HG03060 (cell line): Measurements from ENCODE around the gene TUT4.

Experiments
- ATAC-seq: cut with Tn5 transposase; IDR thresholded peaks from one replicate; pipeline ENCODE4 v1.9.1; 2021; ENCODE audit warnings: low read depth, moderate number of reproducible peaks; ENCODE audit not compliant: unreplicated experiment

The TUT4 gene

GRCh38 chr1:52533713-52534112 lies 19.2 kb downstream of the TUT4 start:
- no peak for ATAC-seq

DNA sequence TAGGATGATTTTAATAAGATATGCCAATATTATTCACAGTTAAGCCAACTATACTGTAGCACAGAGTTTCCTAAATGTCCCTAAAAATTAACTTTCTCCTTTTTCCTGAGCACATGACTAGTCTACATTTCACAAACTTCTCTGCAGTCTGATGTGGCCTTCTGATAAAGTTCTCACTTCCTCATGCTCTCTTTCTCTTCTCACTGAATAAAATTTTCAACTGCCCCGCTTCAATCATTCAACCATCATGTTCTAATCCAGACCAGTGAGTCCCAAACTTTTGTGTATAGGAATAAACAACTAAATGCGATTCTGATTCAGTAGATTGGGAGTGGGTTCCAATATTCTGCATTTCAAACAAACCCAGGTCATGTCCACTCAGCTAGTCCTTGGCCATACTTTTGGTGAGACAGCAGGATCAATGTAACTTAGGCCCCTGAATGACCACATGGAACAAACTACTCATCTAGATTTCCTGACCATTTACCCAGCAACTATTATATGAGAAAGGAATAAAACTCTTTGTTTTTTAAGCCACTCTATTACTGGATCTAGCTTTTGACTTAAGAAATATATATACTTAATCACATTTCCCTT lies 20.1 kb downstream of the TUT4 start:
- ATAC-seq: no peak

GRCh38 chr1:52532247-52532646 lies 20.6 kb downstream of the TUT4 start:
- ATAC-seq: no peak

DNA sequence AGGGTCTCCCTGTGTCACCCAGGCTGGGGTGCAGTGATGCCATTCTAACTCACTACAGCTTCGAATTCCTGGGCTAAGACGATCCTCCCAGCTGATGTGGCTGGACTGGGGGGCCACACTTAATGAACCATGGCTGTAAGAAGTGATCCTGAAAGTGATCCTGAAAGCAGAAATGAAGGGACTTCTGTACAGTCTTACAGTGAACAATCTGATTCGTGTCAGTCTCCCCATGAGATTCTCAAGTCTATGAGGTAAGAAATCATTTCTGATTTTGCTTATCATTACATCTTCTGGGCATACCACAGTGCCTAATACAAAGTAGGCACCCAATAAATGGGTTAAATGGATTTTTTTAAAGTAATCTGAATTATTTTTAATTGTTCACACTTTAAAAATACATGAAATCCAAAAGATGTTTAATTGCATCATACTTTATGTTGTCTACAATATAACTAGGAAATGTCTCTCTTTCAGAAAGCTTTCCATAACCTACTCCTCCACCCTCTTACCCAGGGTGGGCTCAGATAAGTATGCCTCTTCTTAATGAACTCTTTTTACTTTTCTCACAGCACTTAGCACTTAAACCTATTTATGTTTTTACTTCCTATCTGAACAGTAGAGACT lies 21.5 kb downstream of the TUT4 start:
- ATAC-seq: no peak

GRCh38 chr1:52530563-52531144 lies 22.2 kb downstream of the TUT4 start:
- ATAC-seq: no peak

GRCh38 chr1:52523376-52523775 lies 29.5 kb downstream of the TUT4 start:
- ATAC-seq: no peak

GRCh38 chr1:52520148-52520547 lies 32.7 kb downstream of the TUT4 start:
- ATAC-seq: no peak

DNA sequence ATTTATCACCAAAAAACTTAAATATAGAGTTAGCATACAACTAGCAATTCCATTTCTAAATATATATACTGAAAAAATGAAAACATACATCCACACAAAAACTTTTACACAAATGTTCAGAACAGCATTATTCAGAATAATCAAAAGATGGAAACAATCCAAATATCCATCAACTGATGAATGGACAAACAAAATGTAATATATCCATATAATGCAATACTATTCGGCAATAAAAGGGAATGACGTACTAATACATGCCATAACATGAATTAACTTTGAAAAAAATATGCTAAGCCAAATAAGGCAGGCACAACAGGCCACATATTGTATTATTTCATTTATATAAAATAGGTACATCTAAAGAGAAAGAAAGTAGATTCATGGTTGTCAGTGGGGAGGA lies 33.9 kb downstream of the TUT4 start:
- ATAC-seq: no peak

- ATAC-seq: no peak
These were observed 40.9 kb downstream of the TUT4 start for GRCh38 chr1:52511851-52512615.

- ATAC-seq: no peak
These were observed 41.5 kb downstream of the TUT4 start for GRCh38 chr1:52511439-52511838.

DNA sequence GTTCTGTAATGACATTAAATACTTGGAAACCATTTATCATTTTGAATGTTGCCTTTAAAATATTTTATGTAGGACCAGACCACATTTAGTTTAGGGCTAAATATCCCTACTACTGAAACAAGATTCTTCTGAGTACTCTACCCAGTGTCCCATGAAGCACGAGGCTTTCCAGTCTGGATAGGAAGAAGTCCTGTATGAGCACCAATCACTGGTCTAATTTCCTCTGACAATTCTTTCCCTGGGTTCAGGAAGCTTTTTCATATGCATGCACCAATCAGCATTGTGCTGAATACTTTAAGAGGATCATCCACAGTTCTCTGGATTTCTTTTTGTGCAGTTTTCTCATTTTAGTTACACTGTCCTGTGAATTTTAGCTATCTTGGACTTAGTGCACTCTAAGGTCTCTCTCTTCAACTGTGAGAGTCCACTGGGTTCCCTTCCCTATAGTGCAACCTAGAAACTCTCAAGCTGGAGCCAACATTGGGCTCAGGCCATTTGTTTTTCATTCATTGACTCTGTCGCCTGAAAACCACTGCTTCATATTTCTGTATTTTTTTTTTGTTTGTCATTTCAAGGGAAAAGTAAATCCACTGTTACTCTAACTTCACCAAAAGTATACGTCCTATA lies 45.9 kb downstream of the TUT4 start:
- ATAC-seq: no peak

DNA sequence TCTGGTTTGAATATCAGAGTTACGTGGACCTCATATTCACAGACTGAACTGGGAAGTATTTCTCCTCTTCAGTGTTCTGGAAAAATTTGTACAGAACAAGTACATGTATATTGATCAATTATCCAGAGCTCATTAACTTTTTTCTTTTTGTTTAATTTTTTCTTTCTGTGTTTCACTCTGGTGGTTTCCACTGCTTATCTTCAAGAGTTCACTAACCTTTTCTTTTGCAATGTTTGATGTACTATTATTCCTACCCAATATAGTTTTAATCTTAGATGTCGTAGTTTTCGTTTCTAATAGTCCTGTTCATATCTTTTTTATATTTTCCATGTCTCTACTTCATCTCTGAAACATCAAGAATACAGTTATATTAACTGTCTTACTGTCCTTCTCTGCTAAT lies 46.5 kb downstream of the TUT4 start:
- ATAC-seq: no peak

- ATAC-seq: no peak
These were observed 48.2 kb downstream of the TUT4 start for GRCh38 chr1:52504720-52505119.

DNA sequence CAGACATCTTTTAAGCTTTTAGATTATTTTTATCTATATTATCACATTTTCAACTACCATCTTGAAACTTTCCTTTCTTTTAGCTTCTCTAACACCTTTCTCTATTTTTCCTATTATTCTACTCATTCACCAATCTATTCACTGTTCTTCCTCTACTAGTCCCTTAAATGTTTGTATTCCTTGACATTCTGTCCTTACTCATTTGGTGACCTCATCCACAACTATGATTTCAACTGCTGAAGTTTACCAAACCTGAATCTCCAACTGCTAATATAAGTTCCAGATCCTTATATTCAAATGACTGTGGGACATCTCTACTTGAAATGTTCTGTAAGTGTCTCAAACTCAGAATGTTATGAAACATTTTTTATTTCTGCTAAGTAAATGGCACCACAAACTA lies 49.2 kb downstream of the TUT4 start:
- no peak for ATAC-seq

GRCh38 chr1:52502789-52503188 lies 50.1 kb downstream of the TUT4 start:
- ATAC-seq: no peak

DNA sequence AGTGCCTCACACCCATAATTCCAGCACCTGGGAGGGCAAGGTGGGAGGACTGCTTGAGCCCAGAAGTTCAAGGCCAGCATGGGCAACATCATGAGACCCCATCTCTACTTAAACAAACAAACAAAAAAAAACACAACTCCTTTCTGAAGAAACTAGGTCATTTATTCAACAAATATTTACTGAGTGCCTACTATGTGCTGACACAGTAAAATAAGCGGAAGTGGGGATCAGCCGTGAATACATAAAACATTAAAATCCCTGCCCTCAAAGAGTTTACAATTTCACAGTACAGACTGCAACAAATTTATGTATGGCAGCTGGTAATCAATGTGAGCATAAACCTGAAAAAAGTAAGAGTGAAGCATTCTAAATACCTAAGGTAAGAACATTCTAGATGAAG lies 65.3 kb downstream of the TUT4 start:
- no peak for ATAC-seq

DNA sequence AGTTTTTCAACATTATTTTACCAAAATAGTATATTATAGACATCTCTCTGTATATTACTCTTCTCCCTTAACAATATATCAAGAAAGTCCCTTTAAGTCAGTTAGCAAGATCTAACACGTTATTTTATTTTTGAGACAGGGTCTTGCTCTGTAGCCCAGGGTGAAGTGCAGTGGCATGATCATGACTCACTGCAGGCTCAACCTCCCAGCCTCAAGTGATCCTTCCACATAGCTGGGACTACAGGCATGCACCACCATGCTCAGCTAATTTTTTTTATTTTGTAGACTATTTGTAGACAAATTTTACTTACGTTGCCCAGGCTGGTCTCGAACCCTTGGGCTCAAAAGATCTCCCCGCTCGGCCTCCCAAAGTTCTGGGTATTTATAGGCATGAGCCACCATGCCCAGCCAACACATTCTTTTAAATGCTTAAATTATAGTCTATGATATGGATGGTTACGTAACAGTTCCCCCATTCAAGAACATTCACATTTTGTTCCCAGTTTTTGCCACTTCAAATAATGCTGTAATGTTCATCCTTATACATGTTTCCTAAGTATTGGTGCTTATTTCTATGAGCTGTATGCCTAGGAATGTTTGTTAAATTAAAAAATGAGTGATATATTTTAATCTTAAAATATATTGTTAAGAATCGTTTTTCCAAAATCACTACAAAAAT lies 70.4 kb downstream of the TUT4 start:
- ATAC-seq: no peak

GRCh38 chr1:52479076-52479475 lies 73.8 kb downstream of the TUT4 start:
- ATAC-seq: no peak

GRCh38 chr1:52477876-52478275 lies 75.0 kb downstream of the TUT4 start:
- ATAC-seq: no peak

DNA sequence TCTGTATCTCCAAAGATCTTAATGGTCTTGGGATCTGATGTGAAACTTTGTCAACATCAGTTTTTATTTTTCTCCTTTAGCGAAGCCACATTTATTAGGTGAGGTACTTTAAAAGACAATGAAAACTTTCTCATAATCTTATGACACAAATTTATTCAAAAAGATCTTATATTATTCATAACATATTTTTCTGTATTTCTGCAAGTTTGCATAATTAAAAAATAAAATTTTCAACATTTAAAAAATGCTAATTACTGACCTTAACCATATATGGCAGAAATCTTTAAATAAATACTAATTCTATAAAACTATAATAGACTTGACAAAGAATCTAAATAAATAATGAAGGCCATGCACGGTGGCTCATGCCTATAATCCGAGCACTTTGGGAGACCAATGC lies 75.9 kb downstream of the TUT4 start:
- ATAC-seq: no peak

GRCh38 chr1:52474807-52475206 lies 78.1 kb downstream of the TUT4 start:
- no peak for ATAC-seq
